ENCODE results near the gene DDX31.

DNA sequence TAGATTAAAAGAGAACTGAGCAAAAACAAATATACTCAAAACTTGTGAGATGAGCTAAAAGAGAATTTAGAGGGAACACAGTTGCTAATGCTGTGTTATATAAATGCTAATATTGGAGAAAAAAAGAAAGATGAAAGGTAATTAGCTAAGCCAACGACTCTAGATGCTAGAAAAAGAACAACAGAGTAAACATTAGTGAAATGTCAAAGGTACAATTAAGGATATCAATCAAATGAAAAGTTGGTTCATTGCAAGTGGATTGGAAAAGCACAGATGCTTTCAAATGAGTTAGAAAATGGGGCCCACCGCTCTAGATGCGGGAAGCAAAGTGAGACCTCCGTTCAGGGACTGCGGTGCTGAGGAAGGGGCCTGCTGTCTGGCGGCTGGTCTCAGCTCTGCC, 105.3 kb downstream of the DDX31 start:
- TF ChIP-seq, protein P1, sequence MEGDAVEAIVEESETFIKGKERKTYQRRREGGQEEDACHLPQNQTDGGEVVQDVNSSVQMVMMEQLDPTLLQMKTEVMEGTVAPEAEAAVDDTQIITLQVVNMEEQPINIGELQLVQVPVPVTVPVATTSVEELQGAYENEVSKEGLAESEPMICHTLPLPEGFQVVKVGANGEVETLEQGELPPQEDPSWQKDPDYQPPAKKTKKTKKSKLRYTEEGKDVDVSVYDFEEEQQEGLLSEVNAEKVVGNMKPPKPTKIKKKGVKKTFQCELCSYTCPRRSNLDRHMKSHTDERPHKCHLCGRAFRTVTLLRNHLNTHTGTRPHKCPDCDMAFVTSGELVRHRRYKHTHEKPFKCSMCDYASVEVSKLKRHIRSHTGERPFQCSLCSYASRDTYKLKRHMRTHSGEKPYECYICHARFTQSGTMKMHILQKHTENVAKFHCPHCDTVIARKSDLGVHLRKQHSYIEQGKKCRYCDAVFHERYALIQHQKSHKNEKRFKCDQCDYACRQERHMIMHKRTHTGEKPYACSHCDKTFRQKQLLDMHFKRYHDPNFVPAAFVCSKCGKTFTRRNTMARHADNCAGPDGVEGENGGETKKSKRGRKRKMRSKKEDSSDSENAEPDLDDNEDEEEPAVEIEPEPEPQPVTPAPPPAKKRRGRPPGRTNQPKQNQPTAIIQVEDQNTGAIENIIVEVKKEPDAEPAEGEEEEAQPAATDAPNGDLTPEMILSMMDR (IDR thresholded peaks at IDR 0.05), result no peak
- TF ChIP-seq POLR2A (IDR thresholded peaks at IDR 0.05) (no peak), POLR2AphosphoS5 (IDR thresholded peaks at IDR 0.05) (no peak)
